AG04449 (cell line): ENCODE results near the gene UGT1A10.

Source experiments
- CTCF ChIA-PET: fragments of 350-600 bp; formaldehyde crosslinking; extraction: SDS; loops from one replicate; lab custom pipeline; 2021; ENCODE audit warnings: antibody characterized with exemption; lab: Yijun Ruan, JAX
- POLR2A ChIA-PET: fragments of 400-600, 350-600 bp; formaldehyde crosslinking; extraction: SDS; loops from one replicate; lab custom pipeline; 2020; ENCODE audit warnings: antibody characterized with exemption, inconsistent platforms; lab: Yijun Ruan, JAX
- DNase-seq: peaks from one replicate; pipeline ENCODE4 v3.0.0-alpha.2; 2010; ENCODE audit warnings: low read depth, low spot score
- H3K4me3 ChIP-seq: 2 replicates; pipeline ENCODE4 v1.5.1; 2011; ENCODE audit warnings: low read depth, mild to moderate bottlenecking, control low read depth, low read length
- TF ChIP-seq, protein P1 (sequence below): IDR thresholded peaks from one replicate; pipeline ENCODE4 v1.5.1; 2011; ENCODE audit warnings: mild to moderate bottlenecking, moderate library complexity, low read length, control low read depth, inconsistent platforms; ENCODE audit not compliant: insufficient read depth; ENCODE audit errors: missing control alignments

The UGT1A10 gene

DNA sequence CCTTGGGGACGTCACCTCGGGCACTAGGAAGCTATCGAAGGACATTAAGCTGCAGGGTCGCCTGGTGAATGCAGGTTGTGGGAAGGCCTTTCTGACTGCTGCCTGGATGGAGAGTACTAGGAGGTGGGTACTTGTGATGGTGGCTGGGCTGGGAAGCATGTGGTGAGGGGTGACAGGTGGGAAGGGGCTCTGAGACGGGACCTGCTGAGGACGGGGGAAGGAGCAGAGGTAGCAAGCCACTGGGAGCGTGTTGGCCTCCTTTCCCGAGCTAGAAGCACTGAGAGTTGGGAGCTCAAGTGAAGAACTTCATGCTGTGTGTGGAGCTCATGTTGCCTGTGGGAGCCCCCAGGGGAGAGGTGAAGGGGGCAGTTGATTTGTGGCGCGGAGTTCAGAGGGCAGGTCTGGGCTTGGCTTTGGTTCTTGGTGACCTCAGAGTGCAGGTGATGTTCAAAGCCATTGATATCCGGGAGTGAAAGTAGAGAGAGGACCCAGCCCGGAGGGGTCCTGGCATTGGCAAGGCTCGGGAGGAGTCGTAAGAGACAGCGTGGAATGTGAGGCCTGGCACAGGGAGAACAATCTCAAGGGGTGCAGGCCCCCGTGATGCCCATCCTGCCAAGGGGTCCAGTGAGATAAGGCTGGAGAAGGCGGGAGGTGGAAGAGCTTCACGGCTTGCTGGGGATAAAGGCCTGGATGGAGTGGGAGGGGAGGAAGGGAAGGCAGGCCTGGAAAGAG is 155.1 kb downstream of the UGT1A10 start:
- no peak overlapping the region for H3K4me3 ChIP-seq
- TF ChIP-seq, protein P1, sequence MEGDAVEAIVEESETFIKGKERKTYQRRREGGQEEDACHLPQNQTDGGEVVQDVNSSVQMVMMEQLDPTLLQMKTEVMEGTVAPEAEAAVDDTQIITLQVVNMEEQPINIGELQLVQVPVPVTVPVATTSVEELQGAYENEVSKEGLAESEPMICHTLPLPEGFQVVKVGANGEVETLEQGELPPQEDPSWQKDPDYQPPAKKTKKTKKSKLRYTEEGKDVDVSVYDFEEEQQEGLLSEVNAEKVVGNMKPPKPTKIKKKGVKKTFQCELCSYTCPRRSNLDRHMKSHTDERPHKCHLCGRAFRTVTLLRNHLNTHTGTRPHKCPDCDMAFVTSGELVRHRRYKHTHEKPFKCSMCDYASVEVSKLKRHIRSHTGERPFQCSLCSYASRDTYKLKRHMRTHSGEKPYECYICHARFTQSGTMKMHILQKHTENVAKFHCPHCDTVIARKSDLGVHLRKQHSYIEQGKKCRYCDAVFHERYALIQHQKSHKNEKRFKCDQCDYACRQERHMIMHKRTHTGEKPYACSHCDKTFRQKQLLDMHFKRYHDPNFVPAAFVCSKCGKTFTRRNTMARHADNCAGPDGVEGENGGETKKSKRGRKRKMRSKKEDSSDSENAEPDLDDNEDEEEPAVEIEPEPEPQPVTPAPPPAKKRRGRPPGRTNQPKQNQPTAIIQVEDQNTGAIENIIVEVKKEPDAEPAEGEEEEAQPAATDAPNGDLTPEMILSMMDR: no peak
- CTCF ChIA-PET: no interaction called here
- DNase-seq: no peak
- POLR2A ChIA-PET: no interaction called here

DNA sequence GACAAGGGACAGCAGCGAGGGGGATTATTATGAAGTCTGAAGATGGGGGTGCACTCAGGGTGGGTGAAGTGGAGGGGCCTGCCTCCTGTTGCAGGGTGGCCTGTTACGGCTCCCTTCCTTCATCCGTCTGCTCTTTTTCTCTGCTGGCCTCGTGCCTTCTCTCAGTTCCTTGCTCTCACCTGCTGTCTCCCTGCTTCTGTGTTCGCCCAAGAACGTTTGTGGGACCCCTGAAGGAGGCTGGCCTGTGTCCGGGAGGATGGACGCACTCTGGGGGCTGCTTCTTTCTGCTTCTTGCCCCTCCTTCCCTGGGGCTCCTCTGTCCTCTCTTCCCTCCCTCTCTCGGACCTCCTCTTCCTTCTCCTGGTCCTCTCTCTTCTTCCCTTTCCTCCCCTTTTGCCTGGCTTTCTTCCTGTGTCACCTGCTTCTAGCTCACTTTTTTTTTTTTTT is 155.7 kb downstream of the UGT1A10 start:
- H3K4me3 ChIP-seq: no peak overlapping the region
- no peak for DNase-seq
- ChIA-PET CTCF (no interaction called here), POLR2A (no interaction called here)
- TF ChIP-seq, protein P1: no peak

DNA sequence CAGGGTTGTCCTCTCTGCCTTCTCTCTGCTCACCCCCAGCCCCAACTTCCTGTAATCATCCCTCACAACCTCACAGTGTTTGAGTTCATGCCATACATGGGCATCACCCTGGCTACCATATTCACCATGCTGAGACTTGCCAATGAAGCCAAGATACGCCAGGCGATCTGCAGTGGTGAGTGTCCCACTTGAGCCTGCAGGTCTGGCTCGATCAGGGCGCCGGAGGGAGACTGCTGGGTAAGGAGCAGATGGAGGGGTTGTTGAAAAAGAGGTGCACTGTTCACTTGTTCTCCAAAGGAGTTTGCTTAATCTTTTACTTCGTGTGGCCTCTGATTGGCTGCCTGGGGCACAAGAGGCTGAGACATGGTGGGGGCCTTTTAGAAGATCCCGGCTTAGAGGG is 156.5 kb downstream of the UGT1A10 start:
- no peak for DNase-seq
- POLR2A ChIA-PET: no interaction called here
- no peak overlapping the region for H3K4me3 ChIP-seq
- CTCF ChIA-PET: no interaction called here
- TF ChIP-seq, protein P1: no peak

DNA sequence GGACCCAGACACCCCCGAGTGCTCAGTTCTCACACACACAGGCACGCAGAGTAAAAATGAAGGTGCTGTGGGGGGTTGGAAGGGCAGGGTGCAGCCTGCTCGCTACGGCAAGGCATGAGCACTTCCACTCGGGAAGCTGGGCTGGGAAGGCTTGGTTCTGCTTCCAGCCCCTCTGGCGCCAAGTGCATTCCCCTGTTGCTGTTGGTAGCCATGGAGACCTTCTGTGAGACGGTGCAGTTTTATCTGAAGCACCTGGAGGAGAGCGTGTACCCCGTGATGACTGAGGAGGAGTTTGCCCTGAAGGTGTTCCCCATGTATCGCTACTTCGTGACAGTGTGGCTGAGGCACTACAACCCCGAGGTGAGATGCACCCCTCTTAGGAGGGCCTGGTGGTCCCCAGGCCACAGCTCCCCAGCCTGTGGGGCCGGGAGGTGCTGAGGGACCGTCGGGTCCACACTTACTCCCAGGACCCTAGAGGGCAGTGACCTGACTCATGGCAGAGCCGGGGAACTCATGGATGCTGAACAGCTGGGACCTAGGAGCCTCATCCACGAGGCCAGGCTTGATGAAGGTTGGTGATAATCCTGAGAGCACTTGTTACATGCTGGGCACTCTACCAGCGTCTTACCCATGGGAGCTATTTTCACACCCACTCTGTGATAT is 157.3 kb downstream of the UGT1A10 start:
- POLR2A ChIA-PET: no interaction called here
- DNase-seq: no peak
- CTCF ChIA-PET: no interaction called here
- TF ChIP-seq, protein P1: no peak
- no peak overlapping the region for H3K4me3 ChIP-seq

DNA sequence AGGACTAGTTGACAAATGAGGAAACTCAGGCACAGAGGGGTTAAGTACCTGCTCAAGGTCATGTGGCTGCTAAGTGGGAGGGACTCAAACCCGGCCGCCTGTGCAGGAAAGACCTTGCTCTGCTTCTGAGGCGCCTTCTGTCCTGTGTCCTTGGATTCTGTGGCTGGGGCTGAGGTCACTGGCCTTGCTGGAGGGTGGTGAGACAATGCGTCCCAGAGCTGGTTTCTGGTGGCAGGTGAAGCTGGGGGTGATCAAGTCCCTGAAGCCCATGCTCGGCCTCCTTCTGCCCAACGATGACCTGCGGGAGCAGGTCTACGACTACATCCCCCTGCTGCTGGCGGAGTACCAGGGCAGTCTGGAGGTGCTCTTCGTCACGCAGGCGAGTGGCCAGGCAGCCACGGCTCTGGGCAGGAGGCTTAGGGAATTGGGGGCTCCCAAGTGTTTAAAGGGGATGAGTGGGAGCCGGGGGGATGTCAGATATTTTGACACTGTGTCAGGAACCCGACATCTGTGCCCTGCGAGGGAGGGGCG is 157.9 kb downstream of the UGT1A10 start:
- POLR2A ChIA-PET: no interaction called here
- no peak for DNase-seq
- TF ChIP-seq, protein P1: no peak
- CTCF ChIA-PET: no interaction called here
- no peak overlapping the region for H3K4me3 ChIP-seq

DNA sequence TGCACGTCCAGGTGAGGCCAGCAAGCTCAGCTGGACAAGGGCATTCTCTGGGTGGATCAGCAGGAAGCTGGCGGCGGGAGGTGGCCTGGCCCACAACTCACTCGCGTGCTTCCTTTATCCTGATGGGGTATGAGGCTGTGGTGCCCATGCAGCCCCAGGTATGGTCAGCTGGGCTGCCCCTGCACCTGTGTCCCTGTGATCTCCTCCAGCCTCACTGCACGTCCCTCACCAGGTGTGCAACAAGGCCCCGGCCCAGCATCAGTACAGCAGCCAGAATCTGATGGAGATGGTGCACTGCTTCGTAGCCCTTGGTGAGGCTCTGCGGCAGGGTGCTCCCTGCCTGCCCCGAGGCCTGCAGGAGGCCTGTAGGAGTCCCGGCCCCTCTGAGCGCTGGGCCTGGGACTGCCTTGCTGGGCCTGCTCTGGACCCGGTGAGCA is 159.5 kb downstream of the UGT1A10 start:
- POLR2A ChIA-PET: no interaction called here
- no peak for DNase-seq
- CTCF ChIA-PET: no interaction called here
- no peak overlapping the region for H3K4me3 ChIP-seq
- TF ChIP-seq, protein P1: no peak
